Daoy (cell line): Measurements from ENCODE around the gene C9orf50. TPM values are rescaled to one million over a fixed set of nuclear protein-coding genes. Genes with fewer than 3 reads are reported as not detected.
"Not testable (repeated sequence)": the region's sequence is repeated elsewhere in the genome, so short reads cannot be mapped to it uniquely, and the experiment has no call there.

ENCODE experiments used
- DNase-seq: peaks from one replicate; pipeline ENCODE4 v3.0.0-alpha.2; 2015; ENCODE audit warnings: low read depth
- total RNA-seq: library from RNA; depleted of rRNA; stranded (reverse); fragments of >200 nt; shearing (Covaris generic); gene quantifications from 2 replicates; pipeline ENCODE4 v1.2.3, GENCODE V29; 2014

The C9orf50 gene
- total RNA-seq, 1 experiment from 2014 or later, result not detected

GRCh38 chr9:129610473-129611306, 10.2 kb downstream of the C9orf50 start:
- peak; percentile 53 for DNase-seq

- no peak for DNase-seq
Observed at GRCh38 chr9:129610213-129610472, 10.8 kb downstream of the C9orf50 start.

- DNase-seq, result no peak
Observed at GRCh38 chr9:129609486-129610212, 11.3 kb downstream of the C9orf50 start.

GRCh38 chr9:129608561-129609481, 12.1 kb downstream of the C9orf50 start:
- no peak for DNase-seq

GRCh38 chr9:129607027-129607387, 13.9 kb downstream of the C9orf50 start:
- DNase-seq, result no peak

GRCh38 chr9:129606161-129607026, 14.5 kb downstream of the C9orf50 start:
- DNase-seq, result no peak

GRCh38 chr9:129604766-129605163, 16.1 kb downstream of the C9orf50 start:
- DNase-seq, result no peak

GRCh38 chr9:129604056-129604765, 16.7 kb downstream of the C9orf50 start:
- no peak for DNase-seq

- no peak for DNase-seq
Observed at GRCh38 chr9:129602598-129603415, 18.1 kb downstream of the C9orf50 start.

- DNase-seq, result no peak
Observed at GRCh38 chr9:129601082-129601674, 19.7 kb downstream of the C9orf50 start.

- no peak for DNase-seq
Observed at GRCh38 chr9:129598089-129598596, 22.8 kb downstream of the C9orf50 start.

- DNase-seq, result no peak
Observed at GRCh38 chr9:129597355-129598088, 23.4 kb downstream of the C9orf50 start.

- DNase-seq, result no peak
Observed at GRCh38 chr9:129596541-129597331, 24.2 kb downstream of the C9orf50 start.

- no peak for DNase-seq
Observed at GRCh38 chr9:129595903-129596540, 24.9 kb downstream of the C9orf50 start.

- DNase-seq, result no peak
Observed at GRCh38 chr9:129595311-129595741, 25.6 kb downstream of the C9orf50 start.

- DNase-seq, result no peak
Observed at GRCh38 chr9:129594632-129595031, 26.3 kb downstream of the C9orf50 start.

GRCh38 chr9:129592790-129593189, 28.1 kb downstream of the C9orf50 start:
- DNase-seq, result not testable (repeated sequence)
